Measurements from ENCODE around the gene ANGPTL4.

DNA sequence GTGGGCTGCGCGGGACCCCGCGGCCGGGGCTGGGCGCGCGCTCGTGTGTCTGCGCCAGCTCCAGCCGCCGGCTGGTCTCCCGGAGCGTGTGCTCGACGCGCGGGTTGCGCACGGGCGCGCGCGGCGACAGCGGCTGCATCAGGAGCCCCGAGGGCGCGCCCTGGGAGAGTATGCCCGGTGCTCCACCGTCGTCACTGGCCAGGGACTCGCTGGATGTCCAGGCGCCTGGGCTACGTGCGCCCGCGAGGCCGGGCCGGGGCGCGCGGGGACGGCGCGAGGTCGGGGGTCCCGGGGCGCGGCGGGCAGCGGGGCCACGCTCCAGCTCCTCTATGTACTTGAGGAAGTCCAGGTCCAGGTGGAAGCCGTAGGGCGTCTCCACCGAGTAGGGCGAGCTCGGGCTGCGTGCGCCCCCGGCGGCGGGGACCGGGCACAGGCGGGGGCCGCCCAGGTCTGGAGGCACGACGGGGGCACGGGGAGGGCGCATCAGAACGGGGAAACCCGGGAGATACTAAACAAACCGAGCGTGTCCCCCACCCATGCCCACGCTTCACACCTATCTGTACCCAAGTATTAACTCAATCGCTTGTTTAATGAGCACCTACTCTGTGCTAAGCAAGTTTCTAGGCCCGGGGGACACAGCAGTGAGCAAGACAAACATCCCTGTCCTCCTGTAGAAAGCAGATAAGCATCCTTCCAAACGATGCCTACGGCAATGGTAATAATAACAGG, 28.4 kb upstream of the ANGPTL4 start:
- TF ChIP-seq, protein P1, sequence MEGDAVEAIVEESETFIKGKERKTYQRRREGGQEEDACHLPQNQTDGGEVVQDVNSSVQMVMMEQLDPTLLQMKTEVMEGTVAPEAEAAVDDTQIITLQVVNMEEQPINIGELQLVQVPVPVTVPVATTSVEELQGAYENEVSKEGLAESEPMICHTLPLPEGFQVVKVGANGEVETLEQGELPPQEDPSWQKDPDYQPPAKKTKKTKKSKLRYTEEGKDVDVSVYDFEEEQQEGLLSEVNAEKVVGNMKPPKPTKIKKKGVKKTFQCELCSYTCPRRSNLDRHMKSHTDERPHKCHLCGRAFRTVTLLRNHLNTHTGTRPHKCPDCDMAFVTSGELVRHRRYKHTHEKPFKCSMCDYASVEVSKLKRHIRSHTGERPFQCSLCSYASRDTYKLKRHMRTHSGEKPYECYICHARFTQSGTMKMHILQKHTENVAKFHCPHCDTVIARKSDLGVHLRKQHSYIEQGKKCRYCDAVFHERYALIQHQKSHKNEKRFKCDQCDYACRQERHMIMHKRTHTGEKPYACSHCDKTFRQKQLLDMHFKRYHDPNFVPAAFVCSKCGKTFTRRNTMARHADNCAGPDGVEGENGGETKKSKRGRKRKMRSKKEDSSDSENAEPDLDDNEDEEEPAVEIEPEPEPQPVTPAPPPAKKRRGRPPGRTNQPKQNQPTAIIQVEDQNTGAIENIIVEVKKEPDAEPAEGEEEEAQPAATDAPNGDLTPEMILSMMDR (conservative IDR thresholded peaks at IDR 0.05; ENCODE audit: low read depth, low read length), result peak; percentile 43
- no peak for TF ChIP-seq EZH2 (IDR thresholded peaks at IDR 0.05; ENCODE audit: borderline replicate concordance, low read depth, low read length, poor library complexity, severe bottlenecking)

Data from A673 (cell line).